Pancreas (tissue), 10 donors: Measurements from ENCODE around the gene SLC24A1. TPM values are rescaled to one million over a fixed set of nuclear protein-coding genes. Genes with fewer than 3 reads are reported as not detected.

ENCODE experiments used
- ATAC-seq, 4 donors: fragments of 200-7000 bp; cut with Tn5 transposase; one replicate each; pipeline versions ENCODE4 v1.8.0 to v1.9.1; 2020; ENCODE audit warnings: mild to moderate bottlenecking in 4 of 4, moderate library complexity in 4 of 4
- DNase-seq, 6 donors: peaks; one replicate each; pipeline ENCODE4 v3.0.0-alpha.2; 2020
- FAIRE-seq: peaks from 2 replicates; lab custom pipeline; 2012; peaks lifted over from hg19 to GRCh38; lab: Jason Lieb, UNC
- H3K27ac ChIP-seq, 4 donors: fragments of 200-600 bp; sonication (generic); 1 replicate in 3 of 4; 2 replicates in 1 of 4; pipeline versions ENCODE4 v1.5.0 to v1.8.0; 2020
- H3K27me3 ChIP-seq, 4 donors: fragments of 200-600 bp; one replicate each; pipeline ENCODE4 v1.8.0; 2021
- H3K36me3 ChIP-seq, 3 donors: fragments of 200-600 bp; sonication (generic) in 1 of 3; one replicate each; pipeline versions ENCODE4 v1.5.0 to v1.8.0; 2020 to 2021
- H3K4me1 ChIP-seq, 3 donors: fragments of 200-600 bp; one replicate each; pipeline ENCODE4 v1.8.0; 2021
- H3K4me3 ChIP-seq, 4 donors: fragments of 200-600 bp; sonication (generic) in 2 of 4; one replicate each; pipeline versions ENCODE4 v1.5.0 to v1.8.0; 2020 to 2021
- H3K9me3 ChIP-seq, 4 donors: fragments of 200-600 bp; one replicate each; pipeline ENCODE4 v1.8.0; 2021
- WGBS, 2 donors: extraction: QIAGEN DNeasy Blood & Tissue Kit; methylation state at CpG; one replicate each; pipeline ENCODE4 v1.1.7; 2013; 5-methylcytosine and 5-hydroxymethylcytosine counted together
- intact Hi-C, 3 donors: fragments of 100-400 bp; cut with DNase I; formaldehyde crosslinking; loops; one replicate each; pipeline versions ENCODE4 v1.11.1 to v1.14.2; 2022
- polyA plus RNA-seq, 2 donors: library from polyadenylated mRNA; stranded (reverse); fragments of 200-250 nt; gene quantifications; one replicate each; pipeline ENCODE4 v1.2.3, GENCODE V29; 2013
- total RNA-seq, 6 donors: library from RNA; stranded (reverse); fragmentation: NEBNext Ultra II Directional in 4 of 6; extraction: Animal tissue kit (Norgen Biotek cat#: 25700) in 4 of 6; gene quantifications; one replicate each; pipeline versions ENCODE4 v1.2.1 to v1.2.4, GENCODE V29; 2021 to 2023
- TF ChIP-seq, protein P1 (sequence below), 4 donors: fragments of 200-600 bp; sonication (generic) in 3 of 4; IDR thresholded peaks; one replicate each; pipeline versions ENCODE4 v1.5.0 to v1.8.0; 2021; ENCODE audit warnings: antibody characterized with exemption in 4 of 4
- donor health status: healthy with polysubstance abuse.
- donor health status: DM: no; HTN: no; CAD: no; lungs with moderate emphysema.
- donor health status: DM: no; HTN: no; CAD: no.
- donor health status: control.
- donor health status: control.
- donor health status: Bipolar disorder and iron deficiency.
- donor health status: DM: yes; HTN: yes; CAD: no.
- donor health status: DM: no; HTN: no; CAD: no.
- donor health status: DM: no; HTN: no; CAD: no.
- donor health status: DM: yes; HTN: yes; CAD: no.

The SLC24A1 gene
- total and polyA plus RNA-seq, 8 donors, result 1.9 to 5.8 (median 4.0) TPM

DNA sequence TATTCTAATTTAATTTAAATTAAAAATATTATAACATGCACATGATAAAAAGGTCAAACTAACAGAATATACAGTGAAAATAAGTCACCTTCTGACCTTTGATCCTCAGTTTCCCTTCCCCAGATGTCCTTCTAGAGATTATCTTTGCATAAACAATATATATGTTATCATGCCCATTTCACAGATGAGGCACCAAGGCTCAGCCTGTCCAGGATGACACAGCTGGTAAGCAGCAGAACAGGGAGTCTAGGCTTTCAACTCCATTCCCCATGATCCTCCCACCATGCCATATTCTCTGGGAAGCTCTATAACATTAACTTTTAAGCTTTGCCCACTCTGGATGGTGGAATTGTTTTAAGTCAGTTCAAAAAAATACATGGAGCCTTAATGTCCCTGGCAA lies 1.4 kb downstream of the SLC24A1 start:
- ATAC-seq, result no peak
- Histone ChIP-seq H3K27ac (no peak overlapping the region), H3K27me3 (no peaks in the 10 kb centered on the region), H3K4me3 (no peak overlapping the region), H3K4me1 (no peaks in the 10 kb centered on the region), H3K9me3 (no peaks in the 10 kb centered on the region), H3K36me3 (no peaks in the 10 kb centered on the region)
- intact Hi-C loops, result no loop called here
- DNase-seq, result no peak
- TF ChIP-seq, protein P1, sequence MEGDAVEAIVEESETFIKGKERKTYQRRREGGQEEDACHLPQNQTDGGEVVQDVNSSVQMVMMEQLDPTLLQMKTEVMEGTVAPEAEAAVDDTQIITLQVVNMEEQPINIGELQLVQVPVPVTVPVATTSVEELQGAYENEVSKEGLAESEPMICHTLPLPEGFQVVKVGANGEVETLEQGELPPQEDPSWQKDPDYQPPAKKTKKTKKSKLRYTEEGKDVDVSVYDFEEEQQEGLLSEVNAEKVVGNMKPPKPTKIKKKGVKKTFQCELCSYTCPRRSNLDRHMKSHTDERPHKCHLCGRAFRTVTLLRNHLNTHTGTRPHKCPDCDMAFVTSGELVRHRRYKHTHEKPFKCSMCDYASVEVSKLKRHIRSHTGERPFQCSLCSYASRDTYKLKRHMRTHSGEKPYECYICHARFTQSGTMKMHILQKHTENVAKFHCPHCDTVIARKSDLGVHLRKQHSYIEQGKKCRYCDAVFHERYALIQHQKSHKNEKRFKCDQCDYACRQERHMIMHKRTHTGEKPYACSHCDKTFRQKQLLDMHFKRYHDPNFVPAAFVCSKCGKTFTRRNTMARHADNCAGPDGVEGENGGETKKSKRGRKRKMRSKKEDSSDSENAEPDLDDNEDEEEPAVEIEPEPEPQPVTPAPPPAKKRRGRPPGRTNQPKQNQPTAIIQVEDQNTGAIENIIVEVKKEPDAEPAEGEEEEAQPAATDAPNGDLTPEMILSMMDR (IDR thresholded peaks at IDR 0.05), result no peak
- FAIRE-seq, result no peak

DNA sequence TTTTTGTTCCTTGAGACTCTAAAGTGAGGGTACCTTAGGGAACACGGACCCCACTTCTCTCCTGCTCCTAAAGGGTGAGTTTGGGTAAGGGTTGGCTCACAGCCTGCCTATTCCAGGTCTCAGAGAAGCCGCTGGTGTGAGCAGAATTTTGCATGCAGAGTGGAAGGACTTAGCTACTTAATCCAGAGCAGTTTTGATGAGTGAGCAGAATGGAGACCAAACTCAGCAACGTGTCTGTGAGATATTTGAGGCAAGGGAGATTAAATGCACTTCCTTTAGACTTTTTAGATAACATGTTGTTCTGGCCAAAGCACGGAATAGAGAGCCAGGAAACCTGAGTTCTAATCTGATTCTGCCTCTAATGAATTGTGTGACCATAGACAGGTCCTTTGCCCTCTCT lies 5.1 kb downstream of the SLC24A1 start:
- 60 to 64% methylated on average over 4 of the region's 4 CpGs for WGBS, 2 donors
- intact Hi-C loops, result no loop called here
- ATAC-seq (no peak), FAIRE-seq (no peak), DNase-seq (no peak)
- H3K27ac ChIP-seq, result no peak overlapping the region
- TF ChIP-seq, protein P1 (IDR thresholded peaks at IDR 0.05), result no peak
- H3K4me3 ChIP-seq, result no peak overlapping the region
- no peaks in the 10 kb centered on the region for H3K9me3 ChIP-seq
- H3K27me3 ChIP-seq, result no peaks in the 10 kb centered on the region
- no peaks in the 10 kb centered on the region for H3K4me1 ChIP-seq
- no peaks in the 10 kb centered on the region for H3K36me3 ChIP-seq

DNA sequence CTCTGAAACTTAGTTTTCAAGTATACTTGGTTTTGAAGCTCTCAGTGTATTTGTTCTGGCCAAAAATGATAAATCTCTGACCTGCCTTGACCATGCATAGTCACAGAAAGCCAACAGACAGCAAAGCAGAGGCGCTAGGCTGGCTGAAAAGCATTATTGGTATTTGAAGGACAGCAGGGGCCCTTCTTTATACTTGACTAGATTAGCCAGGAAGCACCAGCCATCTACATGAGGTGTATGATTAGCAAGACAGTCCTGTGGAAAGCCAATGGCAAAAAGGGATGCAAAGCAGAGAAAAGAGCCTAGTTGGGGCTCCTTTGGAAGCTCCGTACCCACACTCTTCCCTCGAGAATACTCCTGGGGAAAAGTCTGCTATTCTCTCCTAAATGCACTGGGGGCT lies 7.8 kb downstream of the SLC24A1 start:
- Histone ChIP-seq H3K9me3 (no peaks in the 10 kb centered on the region), H3K27me3 (no peaks in the 10 kb centered on the region), H3K4me3 (no peak overlapping the region), H3K27ac (no peak overlapping the region), H3K4me1 (no peaks in the 10 kb centered on the region), H3K36me3 (no peaks in the 10 kb centered on the region)
- FAIRE-seq (no peak), ATAC-seq (no peak), DNase-seq (no peak)
- intact Hi-C loops, result no loop called here
- WGBS, 2 donors, result 90 to 92% methylated on average over 3 of the region's 3 CpGs
- TF ChIP-seq, protein P1 (IDR thresholded peaks at IDR 0.05), result no peak

DNA sequence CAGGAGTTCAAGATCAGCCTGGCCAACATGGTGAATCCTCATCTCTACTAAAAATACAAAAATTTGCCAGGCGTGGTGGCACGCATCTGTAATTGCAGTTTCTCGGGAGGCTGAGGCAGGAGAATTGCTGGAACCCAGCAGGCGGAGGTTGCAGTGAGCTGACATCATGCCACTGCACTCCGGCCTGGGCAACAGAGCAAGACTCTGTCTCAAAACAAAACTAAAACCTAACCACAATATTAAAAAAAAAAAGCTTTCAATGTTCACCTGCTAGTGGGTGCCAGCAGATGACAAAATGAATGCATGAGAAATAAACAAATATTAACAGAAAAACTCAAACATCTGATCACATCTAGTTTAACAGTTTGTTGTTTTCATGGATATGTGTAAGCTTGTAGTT lies 9.0 kb downstream of the SLC24A1 start:
- no peaks in the 10 kb centered on the region for H3K36me3 ChIP-seq
- no peaks in the 10 kb centered on the region for H3K4me1 ChIP-seq
- 93 to 97% methylated on average over 5 of the region's 5 CpGs for WGBS, 2 donors
- no peak overlapping the region for H3K27ac ChIP-seq
- DNase-seq (no peak), FAIRE-seq (no peak), ATAC-seq (no peak)
- TF ChIP-seq, protein P1 (IDR thresholded peaks at IDR 0.05), result no peak
- no peaks in the 10 kb centered on the region for H3K27me3 ChIP-seq
- H3K4me3 ChIP-seq, result no peak overlapping the region
- H3K9me3 ChIP-seq, result no peaks in the 10 kb centered on the region
- intact Hi-C loops, result loop anchor here in 1 of 3 donors (10.0 kb wide), 1 partner anchor 564 kb away; no protein-coding TSS in a partner anchor

DNA sequence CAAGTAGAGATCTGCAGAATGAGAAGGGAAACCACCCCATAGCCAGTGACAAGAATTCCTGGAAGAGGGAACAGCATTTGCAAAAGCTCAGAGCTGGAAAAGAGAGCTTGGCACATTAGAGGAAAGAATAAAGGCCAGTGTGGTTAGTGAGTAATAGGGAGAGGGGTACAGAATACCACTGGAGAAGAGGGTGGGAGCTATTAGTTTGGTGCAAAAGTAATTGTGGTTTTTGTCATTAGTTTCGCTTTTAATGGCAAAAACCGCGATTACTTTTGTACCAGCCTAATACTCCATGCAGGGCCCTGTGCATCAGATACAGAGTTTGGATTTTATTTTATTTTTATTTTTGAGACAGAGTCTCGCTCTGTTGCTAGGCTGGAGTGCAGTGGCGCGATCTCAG lies 9.8 kb downstream of the SLC24A1 start:
- DNase-seq, result no peak
- H3K9me3 ChIP-seq, result no peaks in the 10 kb centered on the region
- no peaks in the 10 kb centered on the region for H3K27me3 ChIP-seq
- TF ChIP-seq, protein P1 (IDR thresholded peaks at IDR 0.05), result no peak
- 96 to 98% methylated on average over 6 of the region's 6 CpGs for WGBS, 2 donors
- no peak overlapping the region for H3K27ac ChIP-seq
- H3K36me3 ChIP-seq, result no peaks in the 10 kb centered on the region
- ATAC-seq, result no peak
- H3K4me1 ChIP-seq, result no peaks in the 10 kb centered on the region
- no peak for FAIRE-seq
- no peak overlapping the region for H3K4me3 ChIP-seq
- intact Hi-C loops, result loop anchor here in 1 of 3 donors (10.0 kb wide), 1 partner anchor 563 kb away; no protein-coding TSS in a partner anchor
